ENCODE results near the gene NXNL1. TPM values are rescaled to one million over a fixed set of nuclear protein-coding genes. Genes with fewer than 3 reads are reported as not detected.
A peak's percentile ranks its signal among the peaks of the same experiment; 100 is the strongest.
"Not testable (repeated sequence)": the region's sequence is repeated elsewhere in the genome, so short reads cannot be mapped to it uniquely, and the experiment has no call there.

Gene NXNL1, protein sequence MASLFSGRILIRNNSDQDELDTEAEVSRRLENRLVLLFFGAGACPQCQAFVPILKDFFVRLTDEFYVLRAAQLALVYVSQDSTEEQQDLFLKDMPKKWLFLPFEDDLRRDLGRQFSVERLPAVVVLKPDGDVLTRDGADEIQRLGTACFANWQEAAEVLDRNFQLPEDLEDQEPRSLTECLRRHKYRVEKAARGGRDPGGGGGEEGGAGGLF
- not detected in 3 replicates for total RNA-seq (2021)
- not detected for Bru-seq, nascent RNA
- long read RNA-seq, experiment 1, result 0 reads
- long read RNA-seq, experiment 2, result 0 reads
- long read RNA-seq, experiment 3, result 0 reads

DNA sequence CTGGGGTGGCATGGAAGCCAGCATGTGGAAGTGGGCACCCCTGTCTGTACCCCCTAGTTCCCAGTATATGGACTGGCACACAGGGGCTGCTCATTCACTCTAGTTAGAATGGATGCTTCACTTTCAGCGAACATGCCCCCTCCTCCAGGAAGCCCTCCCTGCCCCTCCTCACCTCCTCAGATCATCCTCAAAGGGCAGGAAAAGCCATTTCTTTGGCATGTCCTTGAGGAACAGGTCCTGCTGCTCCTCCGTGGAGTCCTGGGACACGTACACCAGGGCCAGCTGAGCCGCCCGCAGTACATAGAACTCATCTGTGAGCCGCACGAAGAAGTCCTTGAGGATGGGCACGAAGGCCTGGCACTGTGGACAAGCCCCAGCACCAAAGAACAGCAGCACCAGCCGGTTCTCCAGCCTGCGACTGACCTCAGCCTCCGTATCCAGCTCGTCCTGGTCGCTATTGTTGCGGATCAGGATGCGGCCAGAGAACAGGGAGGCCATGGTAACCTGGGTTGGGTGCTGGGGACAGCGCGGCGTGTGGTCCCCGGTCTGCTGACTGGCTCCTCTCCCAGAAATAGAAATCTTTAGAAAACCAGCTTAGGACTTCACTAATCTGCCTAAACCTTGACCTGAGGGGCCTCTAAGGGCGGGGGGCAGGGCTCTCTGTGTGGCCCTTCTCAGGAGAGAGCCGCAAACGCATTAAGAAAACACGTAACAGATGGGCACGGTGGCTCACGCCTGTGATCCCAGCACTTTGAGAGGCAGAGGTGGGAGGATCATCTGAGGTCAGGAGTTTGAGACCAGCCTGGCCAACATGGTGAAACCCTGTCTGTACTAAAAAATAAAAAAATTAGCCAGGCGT lies at the start of gene NXNL1:
Gene NXNL1 (minus strand): TSS at position 555 of the 859 bp plus-strand sequence. CDS start 57 bp downstream, at position 498.
- Mint-ChIP-seq H3K27ac (no peak within 1 kb of the TSS), H3K36me3 (no peaks in the 10 kb centered on the region), H3K4me3 (no peak within 1 kb of the TSS), H3K9me3 (no peaks in the 10 kb centered on the region), H3K4me1 (no peaks in the 10 kb centered on the region), H3K27me3 (ENCODE audit: low read depth) (peaks cover 59% of the 10 kb centered on the region)
- ATAC-seq (no peak), DNase-seq (ENCODE audit: low spot score) (no peak)
- TF ChIP-seq, protein P1, sequence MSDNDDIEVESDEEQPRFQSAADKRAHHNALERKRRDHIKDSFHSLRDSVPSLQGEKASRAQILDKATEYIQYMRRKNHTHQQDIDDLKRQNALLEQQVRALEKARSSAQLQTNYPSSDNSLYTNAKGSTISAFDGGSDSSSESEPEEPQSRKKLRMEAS (CRISPR knock-in tag; IDR thresholded peaks at IDR 0.05), result no peak
- TF ChIP-seq IRF2 (CRISPR knock-in tag; IDR thresholded peaks at IDR 0.05; ENCODE audit: borderline replicate concordance, low read depth) (no peak), GTF2I (CRISPR knock-in tag; conservative IDR thresholded peaks at IDR 0.05) (no peak)
- TF ChIP-seq, protein P2, sequence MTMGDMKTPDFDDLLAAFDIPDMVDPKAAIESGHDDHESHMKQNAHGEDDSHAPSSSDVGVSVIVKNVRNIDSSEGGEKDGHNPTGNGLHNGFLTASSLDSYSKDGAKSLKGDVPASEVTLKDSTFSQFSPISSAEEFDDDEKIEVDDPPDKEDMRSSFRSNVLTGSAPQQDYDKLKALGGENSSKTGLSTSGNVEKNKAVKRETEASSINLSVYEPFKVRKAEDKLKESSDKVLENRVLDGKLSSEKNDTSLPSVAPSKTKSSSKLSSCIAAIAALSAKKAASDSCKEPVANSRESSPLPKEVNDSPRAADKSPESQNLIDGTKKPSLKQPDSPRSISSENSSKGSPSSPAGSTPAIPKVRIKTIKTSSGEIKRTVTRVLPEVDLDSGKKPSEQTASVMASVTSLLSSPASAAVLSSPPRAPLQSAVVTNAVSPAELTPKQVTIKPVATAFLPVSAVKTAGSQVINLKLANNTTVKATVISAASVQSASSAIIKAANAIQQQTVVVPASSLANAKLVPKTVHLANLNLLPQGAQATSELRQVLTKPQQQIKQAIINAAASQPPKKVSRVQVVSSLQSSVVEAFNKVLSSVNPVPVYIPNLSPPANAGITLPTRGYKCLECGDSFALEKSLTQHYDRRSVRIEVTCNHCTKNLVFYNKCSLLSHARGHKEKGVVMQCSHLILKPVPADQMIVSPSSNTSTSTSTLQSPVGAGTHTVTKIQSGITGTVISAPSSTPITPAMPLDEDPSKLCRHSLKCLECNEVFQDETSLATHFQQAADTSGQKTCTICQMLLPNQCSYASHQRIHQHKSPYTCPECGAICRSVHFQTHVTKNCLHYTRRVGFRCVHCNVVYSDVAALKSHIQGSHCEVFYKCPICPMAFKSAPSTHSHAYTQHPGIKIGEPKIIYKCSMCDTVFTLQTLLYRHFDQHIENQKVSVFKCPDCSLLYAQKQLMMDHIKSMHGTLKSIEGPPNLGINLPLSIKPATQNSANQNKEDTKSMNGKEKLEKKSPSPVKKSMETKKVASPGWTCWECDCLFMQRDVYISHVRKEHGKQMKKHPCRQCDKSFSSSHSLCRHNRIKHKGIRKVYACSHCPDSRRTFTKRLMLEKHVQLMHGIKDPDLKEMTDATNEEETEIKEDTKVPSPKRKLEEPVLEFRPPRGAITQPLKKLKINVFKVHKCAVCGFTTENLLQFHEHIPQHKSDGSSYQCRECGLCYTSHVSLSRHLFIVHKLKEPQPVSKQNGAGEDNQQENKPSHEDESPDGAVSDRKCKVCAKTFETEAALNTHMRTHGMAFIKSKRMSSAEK (CRISPR knock-in tag; IDR thresholded peaks at IDR 0.05; ENCODE audit: borderline replicate concordance), result no peak
- TF ChIP-seq, protein P3, sequence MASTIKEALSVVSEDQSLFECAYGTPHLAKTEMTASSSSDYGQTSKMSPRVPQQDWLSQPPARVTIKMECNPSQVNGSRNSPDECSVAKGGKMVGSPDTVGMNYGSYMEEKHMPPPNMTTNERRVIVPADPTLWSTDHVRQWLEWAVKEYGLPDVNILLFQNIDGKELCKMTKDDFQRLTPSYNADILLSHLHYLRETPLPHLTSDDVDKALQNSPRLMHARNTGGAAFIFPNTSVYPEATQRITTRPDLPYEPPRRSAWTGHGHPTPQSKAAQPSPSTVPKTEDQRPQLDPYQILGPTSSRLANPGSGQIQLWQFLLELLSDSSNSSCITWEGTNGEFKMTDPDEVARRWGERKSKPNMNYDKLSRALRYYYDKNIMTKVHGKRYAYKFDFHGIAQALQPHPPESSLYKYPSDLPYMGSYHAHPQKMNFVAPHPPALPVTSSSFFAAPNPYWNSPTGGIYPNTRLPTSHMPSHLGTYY (CRISPR knock-in tag; IDR thresholded peaks at IDR 0.05), result no peak
- TF ChIP-seq, protein P4, sequence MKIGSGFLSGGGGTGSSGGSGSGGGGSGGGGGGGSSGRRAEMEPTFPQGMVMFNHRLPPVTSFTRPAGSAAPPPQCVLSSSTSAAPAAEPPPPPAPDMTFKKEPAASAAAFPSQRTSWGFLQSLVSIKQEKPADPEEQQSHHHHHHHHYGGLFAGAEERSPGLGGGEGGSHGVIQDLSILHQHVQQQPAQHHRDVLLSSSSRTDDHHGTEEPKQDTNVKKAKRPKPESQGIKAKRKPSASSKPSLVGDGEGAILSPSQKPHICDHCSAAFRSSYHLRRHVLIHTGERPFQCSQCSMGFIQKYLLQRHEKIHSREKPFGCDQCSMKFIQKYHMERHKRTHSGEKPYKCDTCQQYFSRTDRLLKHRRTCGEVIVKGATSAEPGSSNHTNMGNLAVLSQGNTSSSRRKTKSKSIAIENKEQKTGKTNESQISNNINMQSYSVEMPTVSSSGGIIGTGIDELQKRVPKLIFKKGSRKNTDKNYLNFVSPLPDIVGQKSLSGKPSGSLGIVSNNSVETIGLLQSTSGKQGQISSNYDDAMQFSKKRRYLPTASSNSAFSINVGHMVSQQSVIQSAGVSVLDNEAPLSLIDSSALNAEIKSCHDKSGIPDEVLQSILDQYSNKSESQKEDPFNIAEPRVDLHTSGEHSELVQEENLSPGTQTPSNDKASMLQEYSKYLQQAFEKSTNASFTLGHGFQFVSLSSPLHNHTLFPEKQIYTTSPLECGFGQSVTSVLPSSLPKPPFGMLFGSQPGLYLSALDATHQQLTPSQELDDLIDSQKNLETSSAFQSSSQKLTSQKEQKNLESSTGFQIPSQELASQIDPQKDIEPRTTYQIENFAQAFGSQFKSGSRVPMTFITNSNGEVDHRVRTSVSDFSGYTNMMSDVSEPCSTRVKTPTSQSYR (CRISPR knock-in tag; IDR thresholded peaks at IDR 0.05), result no peak
- CTCF ChIA-PET, result interaction anchor here (1.8 to 2.4 kb wide), 3 partner anchors 19 to 35 kb away, joined by 5 to 7 read pairs (median 6); no protein-coding TSS in a partner anchor
- POLR2A ChIA-PET, result interaction anchor here (0.6 kb wide), 1 partner anchor 28 kb away, joined by 4 read pairs; no protein-coding TSS in a partner anchor

DNA sequence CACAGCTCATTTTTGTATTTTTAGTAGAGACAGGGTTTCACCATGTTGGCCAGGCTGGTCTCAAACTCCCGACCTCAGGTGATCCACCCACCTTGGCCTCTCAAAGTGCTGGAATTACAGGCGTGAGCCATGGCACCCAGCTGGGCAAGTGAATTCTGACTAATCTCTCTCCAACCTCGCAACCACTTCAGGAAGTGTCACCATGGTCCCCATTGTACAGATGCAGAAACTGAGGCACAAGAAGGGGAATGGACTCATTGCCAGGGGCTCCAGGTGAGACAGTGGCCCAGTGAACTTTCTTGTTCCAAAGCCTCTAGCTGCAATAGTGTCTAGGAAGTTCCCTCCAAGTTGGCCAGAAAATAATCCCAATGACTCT lies 47.8 kb upstream of the NXNL1 start:
- H3K4me3 Mint-ChIP-seq; H3K36me3 Mint-ChIP-seq; ATAC-seq; H3K9me3 Mint-ChIP-seq; H3K27ac Mint-ChIP-seq; H3K27me3 Mint-ChIP-seq (ENCODE audit: low read depth); DNase-seq (ENCODE audit: low spot score); POLR2A ChIA-PET: not testable (repeated sequence)
- CTCF ChIA-PET, result interaction anchor here (7.3 kb wide), 1 partner anchor 12 kb away, joined by 84 read pairs; no protein-coding TSS in a partner anchor
- peaks cover 16% of the 10 kb centered on the region for H3K4me1 Mint-ChIP-seq

DNA sequence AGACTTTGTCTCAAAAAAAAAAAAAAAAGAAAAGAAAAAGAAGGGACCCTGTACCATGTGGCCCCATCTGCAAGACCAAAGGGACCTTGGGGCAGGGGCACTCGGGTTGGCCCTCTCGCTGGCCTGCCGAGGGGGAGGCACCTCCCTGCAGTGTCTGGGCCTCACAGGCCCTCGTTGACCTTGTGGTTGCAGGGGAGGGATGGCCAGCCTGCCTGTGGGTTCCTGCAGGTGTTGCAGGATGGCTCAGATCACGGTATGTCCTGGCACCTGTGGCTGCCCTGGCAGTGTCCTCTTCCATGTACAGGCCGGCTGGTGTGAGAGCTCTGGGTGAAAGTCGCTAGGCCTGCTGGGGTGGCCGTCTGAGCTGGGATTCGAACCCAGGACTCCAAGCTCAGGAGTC lies 46.0 kb upstream of the NXNL1 start:
- ATAC-seq (no peak), DNase-seq (ENCODE audit: low spot score) (no peak)
- Mint-ChIP-seq H3K27me3 (ENCODE audit: low read depth) (no peaks in the 10 kb centered on the region), H3K4me1 (peaks cover 7% of the 10 kb centered on the region), H3K9me3 (no peaks in the 10 kb centered on the region), H3K4me3 (no peak overlapping the region), H3K27ac (no peak overlapping the region), H3K36me3 (no peaks in the 10 kb centered on the region)
- TF ChIP-seq GABPB1 (CRISPR knock-in tag; IDR thresholded peaks at IDR 0.05), result 0 out of 2 replicates have a peak, but pooled peaks have one; percentile 28
- TF ChIP-seq, protein P5, sequence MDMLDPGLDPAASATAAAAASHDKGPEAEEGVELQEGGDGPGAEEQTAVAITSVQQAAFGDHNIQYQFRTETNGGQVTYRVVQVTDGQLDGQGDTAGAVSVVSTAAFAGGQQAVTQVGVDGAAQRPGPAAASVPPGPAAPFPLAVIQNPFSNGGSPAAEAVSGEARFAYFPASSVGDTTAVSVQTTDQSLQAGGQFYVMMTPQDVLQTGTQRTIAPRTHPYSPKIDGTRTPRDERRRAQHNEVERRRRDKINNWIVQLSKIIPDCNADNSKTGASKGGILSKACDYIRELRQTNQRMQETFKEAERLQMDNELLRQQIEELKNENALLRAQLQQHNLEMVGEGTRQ (CRISPR knock-in tag; IDR thresholded peaks at IDR 0.05), result no peak
- ChIA-PET POLR2A (no interaction called here), CTCF (interaction anchor here (0.7 to 3.4 kb wide), 3 partner anchors 10 to 99 kb away, joined by 3 to 31 read pairs (median 3); no protein-coding TSS in a partner anchor)
